ENCODE data around the gene GREB1L. TPM values are rescaled to one million over a fixed set of nuclear protein-coding genes. Genes with fewer than 3 reads are reported as not detected.

The GREB1L gene
- total RNA-seq, 2 experiments from 2014 or later = not detected

DNA sequence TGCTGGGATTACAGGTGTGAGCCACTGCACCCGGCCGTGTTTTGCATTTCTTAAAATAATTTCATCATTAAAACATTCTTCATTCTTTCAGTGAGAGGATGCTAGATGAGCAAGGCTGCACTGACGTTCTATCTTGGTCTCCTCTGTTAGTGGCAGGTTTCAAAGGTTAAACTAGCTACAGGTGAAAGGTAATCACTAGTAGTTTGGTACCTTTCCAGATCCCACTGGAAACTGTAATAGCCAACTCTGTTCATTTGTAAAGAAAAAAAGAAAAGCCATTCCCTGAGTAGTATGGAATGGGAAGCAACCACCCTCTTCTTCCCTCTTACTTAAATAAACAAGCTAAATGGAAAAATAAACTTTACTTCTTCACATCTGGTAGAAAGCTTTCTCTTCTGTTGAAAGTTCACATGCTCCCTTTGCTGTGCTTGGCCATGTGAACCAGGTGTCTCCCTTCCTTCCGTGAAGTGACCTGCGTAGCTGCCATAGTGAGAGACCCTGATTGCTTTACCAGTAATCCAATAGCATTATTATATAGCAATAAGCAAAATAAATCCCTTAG is 94.0 kb downstream of the GREB1L start:
- Histone ChIP-seq H3K27ac (ENCODE audit: low read depth in 1 of 2, low read length in 2 of 2) (no peak overlapping the region), H3K36me3 (ENCODE audit: insufficient read depth, low read length) (no peaks in the 10 kb centered on the region), H3K4me3 (ENCODE audit: low read length) (no peak overlapping the region), H3K27me3 (ENCODE audit: control insufficient read depth in 1 of 2, insufficient read depth in 2 of 2, low read length in 2 of 2) (no peaks in the 10 kb centered on the region), H3K4me1 (ENCODE audit: insufficient read depth, low read length) (no peaks in the 10 kb centered on the region), H3K9me3 (ENCODE audit: control insufficient read depth in 1 of 2, insufficient read depth in 1 of 2, low read length in 2 of 2) (peaks cover 0 to 5% of the 10 kb centered on the region in 2 experiments)
- H3K9me3 Mint-ChIP-seq = peaks cover 1% of the 10 kb centered on the region
- intact Hi-C loops (cut with DNase I, micrococcal nuclease) = no loop called here
- TF ChIP-seq, protein P1, sequence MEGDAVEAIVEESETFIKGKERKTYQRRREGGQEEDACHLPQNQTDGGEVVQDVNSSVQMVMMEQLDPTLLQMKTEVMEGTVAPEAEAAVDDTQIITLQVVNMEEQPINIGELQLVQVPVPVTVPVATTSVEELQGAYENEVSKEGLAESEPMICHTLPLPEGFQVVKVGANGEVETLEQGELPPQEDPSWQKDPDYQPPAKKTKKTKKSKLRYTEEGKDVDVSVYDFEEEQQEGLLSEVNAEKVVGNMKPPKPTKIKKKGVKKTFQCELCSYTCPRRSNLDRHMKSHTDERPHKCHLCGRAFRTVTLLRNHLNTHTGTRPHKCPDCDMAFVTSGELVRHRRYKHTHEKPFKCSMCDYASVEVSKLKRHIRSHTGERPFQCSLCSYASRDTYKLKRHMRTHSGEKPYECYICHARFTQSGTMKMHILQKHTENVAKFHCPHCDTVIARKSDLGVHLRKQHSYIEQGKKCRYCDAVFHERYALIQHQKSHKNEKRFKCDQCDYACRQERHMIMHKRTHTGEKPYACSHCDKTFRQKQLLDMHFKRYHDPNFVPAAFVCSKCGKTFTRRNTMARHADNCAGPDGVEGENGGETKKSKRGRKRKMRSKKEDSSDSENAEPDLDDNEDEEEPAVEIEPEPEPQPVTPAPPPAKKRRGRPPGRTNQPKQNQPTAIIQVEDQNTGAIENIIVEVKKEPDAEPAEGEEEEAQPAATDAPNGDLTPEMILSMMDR (IDR thresholded peaks at IDR 0.05) = no peak
- DNase-seq (no peak), ATAC-seq (ENCODE audit: poor library complexity) (no peak)
- CTCF ChIA-PET = no interaction called here
- H3K36me3 Mint-ChIP-seq (ENCODE audit: low read depth) = no peaks in the 10 kb centered on the region
- H3K4me1 Mint-ChIP-seq (ENCODE audit: low read depth) = no peaks in the 10 kb centered on the region
- H3K27me3 Mint-ChIP-seq = no peaks in the 10 kb centered on the region
- H3K27ac Mint-ChIP-seq = no peak overlapping the region
- POLR2A ChIA-PET = no interaction called here
- no peak overlapping the region for H3K4me3 Mint-ChIP-seq

- no peaks in the 10 kb centered on the region for H3K36me3 ChIP-seq (ENCODE audit: insufficient read depth, low read length)
- no peaks in the 10 kb centered on the region for H3K4me1 Mint-ChIP-seq (ENCODE audit: low read depth)
- H3K4me3 Mint-ChIP-seq = no peak overlapping the region
- H3K4me3 ChIP-seq (ENCODE audit: low read length) = no peak overlapping the region
- DNase-seq = no peak
- no peaks in the 10 kb centered on the region for H3K27me3 ChIP-seq (ENCODE audit: control insufficient read depth in 1 of 2, insufficient read depth in 2 of 2, low read length in 2 of 2)
- H3K4me1 ChIP-seq (ENCODE audit: insufficient read depth, low read length) = no peaks in the 10 kb centered on the region
- H3K27ac ChIP-seq (ENCODE audit: low read depth in 1 of 2, low read length in 2 of 2) = no peak overlapping the region
- H3K9me3 ChIP-seq (ENCODE audit: control insufficient read depth in 1 of 2, insufficient read depth in 1 of 2, low read length in 2 of 2) = peaks cover 0 to 5% of the 10 kb centered on the region in 2 experiments
- no peaks in the 10 kb centered on the region for H3K27me3 Mint-ChIP-seq
- intact Hi-C loops (cut with DNase I, micrococcal nuclease) = no loop called here
- TF ChIP-seq, protein P1 (IDR thresholded peaks at IDR 0.05) = no peak
- H3K9me3 Mint-ChIP-seq = no peaks in the 10 kb centered on the region
- no peaks in the 10 kb centered on the region for H3K36me3 Mint-ChIP-seq (ENCODE audit: low read depth)
- ChIA-PET CTCF (no interaction called here), POLR2A (no interaction called here)
- H3K27ac Mint-ChIP-seq = no peak overlapping the region
- no peak for ATAC-seq (ENCODE audit: poor library complexity)
Measured at GRCh38 chr18:21336846-21337245, 94.8 kb downstream of the GREB1L start.

- no peak overlapping the region for H3K27ac Mint-ChIP-seq
- H3K9me3 ChIP-seq (ENCODE audit: control insufficient read depth in 1 of 2, insufficient read depth in 1 of 2, low read length in 2 of 2) = no peaks in the 10 kb centered on the region
- peaks cover 12% of the 10 kb centered on the region for H3K27me3 Mint-ChIP-seq
- no peaks in the 10 kb centered on the region for H3K4me1 Mint-ChIP-seq (ENCODE audit: low read depth)
- H3K27me3 ChIP-seq (ENCODE audit: control insufficient read depth in 1 of 2, insufficient read depth in 2 of 2, low read length in 2 of 2) = no peaks in the 10 kb centered on the region
- no peak overlapping the region for H3K4me3 Mint-ChIP-seq
- no peak for DNase-seq
- H3K36me3 Mint-ChIP-seq (ENCODE audit: low read depth) = no peaks in the 10 kb centered on the region
- ChIA-PET POLR2A (no interaction called here), CTCF (no interaction called here)
- no peaks in the 10 kb centered on the region for H3K36me3 ChIP-seq (ENCODE audit: insufficient read depth, low read length)
- no peak overlapping the region for H3K4me3 ChIP-seq (ENCODE audit: low read length)
- no peaks in the 10 kb centered on the region for H3K9me3 Mint-ChIP-seq
- no peaks in the 10 kb centered on the region for H3K4me1 ChIP-seq (ENCODE audit: insufficient read depth, low read length)
- TF ChIP-seq, protein P1 (IDR thresholded peaks at IDR 0.05) = no peak
- no peak overlapping the region for H3K27ac ChIP-seq (ENCODE audit: low read depth in 1 of 2, low read length in 2 of 2)
- no peak for ATAC-seq (ENCODE audit: poor library complexity)
- intact Hi-C loops (cut with DNase I, micrococcal nuclease) = loop anchor here in 1 of 2 experiments (2.0 kb wide), 1 partner anchor 20 kb away; no protein-coding TSS in a partner anchor
Measured at GRCh38 chr18:21341141-21341540, 99.1 kb downstream of the GREB1L start.
